A549 (cell line): Measurements from ENCODE around the gene PXDC1. TPM values are rescaled to one million over a fixed set of nuclear protein-coding genes. Genes with fewer than 3 reads are reported as not detected.

Source experiments
- ATAC-seq, 2 experiments: fragments of 200-7000 bp in 1 of 2; fragments of >200 bp in 1 of 2; cut with Nextera tagmentation in 1 of 2; cut with Tn5 transposase in 1 of 2; 3 replicates each; pipeline versions ENCODE4 v1.8.0 to v1.9.1; 2018 to 2020; ENCODE audit warnings: mild to moderate bottlenecking in 1 of 2, moderate library complexity in 1 of 2
- CTCF ChIA-PET: fragments of 300-600 bp; sonication (Branson Sonifier 250); formaldehyde crosslinking; extraction: SDS; loops from one replicate; lab custom pipeline; 2021; ENCODE audit warnings: antibody characterized with exemption, inconsistent platforms; lab: Yijun Ruan, JAX
- POLR2A ChIA-PET: fragments of 350-600 bp; formaldehyde crosslinking; extraction: SDS; loops from one replicate; lab custom pipeline; 2021; ENCODE audit warnings: antibody characterized with exemption, inconsistent platforms; lab: Yijun Ruan, JAX
- DNase-seq, 2 experiments: peaks; one replicate each; pipeline versions ENCODE4 v3.0.0 to v3.0.0-alpha.2; 2011 to 2016; ENCODE audit warnings: low read depth in 1 of 2, low spot score in 1 of 2
- FAIRE-seq: peaks from 2 replicates; lab custom pipeline; 2011; peaks lifted over from hg19 to GRCh38; lab: Jason Lieb, UNC
- H3K27ac ChIP-seq, 2 experiments: fragments of >200 bp; sonication (Bioruptor Twin); formaldehyde crosslinking; 3 replicates each; pipeline ENCODE4 v1.5.1; 2016 to 2017
- H3K4me1 ChIP-seq: fragments of >200 bp; sonication (Bioruptor Twin); formaldehyde crosslinking; 3 replicates; pipeline ENCODE4 v1.6.1; 2016
- H3K4me2 ChIP-seq: fragments of >200 bp; sonication (Bioruptor Twin); formaldehyde crosslinking; 3 replicates; pipeline ENCODE4 v1.6.1; 2016
- H3K4me3 ChIP-seq: fragments of >200 bp; sonication (Bioruptor Twin); formaldehyde crosslinking; 3 replicates; pipeline ENCODE4 v1.5.1; 2016
- H3K9me3 ChIP-seq: fragments of >200 bp; sonication (Bioruptor Twin); formaldehyde crosslinking; 3 replicates; pipeline ENCODE4 v1.6.1; 2016
- CBX2 ChIP-seq: fragments of 200-600 bp; sonication (generic); IDR thresholded peaks from 2 replicates; pipeline ENCODE4 v1.6.1; 2016; ENCODE audit warnings: low read depth, mild to moderate bottlenecking, borderline replicate concordance
- CEBPB ChIP-seq, 2 experiments: fragments of >200 bp in 1 of 2; sonication (Bioruptor Twin) in 1 of 2; formaldehyde crosslinking in 1 of 2; IDR thresholded peaks; 2 replicates each; pipeline ENCODE4 v1.6.1; 2012 to 2016
- EHF ChIP-seq: fragments of 250-450 bp; sonication (Bioruptor Pico); IDR thresholded peaks from 2 replicates; pipeline ENCODE4 v1.5.0; 2020; ENCODE audit warnings: mild to moderate bottlenecking
- EP300 ChIP-seq, 2 experiments: fragments of >200 bp; sonication (Bioruptor Twin); formaldehyde crosslinking; IDR thresholded peaks; 2 replicates in 1 of 2; 3 replicates in 1 of 2; pipeline ENCODE4 v1.6.1; 2016 to 2017
- FOSB ChIP-seq: fragments of 250-450 bp; sonication (Bioruptor Pico); IDR thresholded peaks from 2 replicates; pipeline ENCODE4 v1.5.0; 2020; ENCODE audit warnings: mild to moderate bottlenecking, moderate library complexity
- FOSL2 ChIP-seq, 2 experiments: fragments of 450-650 bp in 1 of 2; fragments of >200 bp in 1 of 2; sonication (Bioruptor Twin) in 1 of 2; formaldehyde crosslinking; IDR thresholded peaks; 2 replicates each; pipeline versions ENCODE4 v1.5.0 to v1.6.1; 2016 to 2020; ENCODE audit warnings: mild to moderate bottlenecking in 1 of 2, moderate library complexity in 1 of 2
- FOXS1 ChIP-seq: fragments of 250-450 bp; sonication (Bioruptor Pico); IDR thresholded peaks from 2 replicates; pipeline ENCODE4 v1.5.0; 2020; ENCODE audit warnings: mild to moderate bottlenecking, moderate library complexity
- GATA3 ChIP-seq: IDR thresholded peaks from 2 replicates; pipeline ENCODE4 v1.6.1; 2012; ENCODE audit warnings: borderline replicate concordance
- HDAC2 ChIP-seq: fragments of 200-600 bp; sonication (generic); IDR thresholded peaks from 2 replicates; pipeline ENCODE4 v1.6.1; 2016
- HOXA7 ChIP-seq: fragments of 250-450 bp; sonication (Bioruptor Pico); IDR thresholded peaks from 2 replicates; pipeline ENCODE4 v1.5.0; 2020; ENCODE audit warnings: mild to moderate bottlenecking, moderate library complexity
- MAFK ChIP-seq: fragments of 450-650 bp; IDR thresholded peaks from 2 replicates; pipeline ENCODE4 v1.6.1; 2014; ENCODE audit not compliant: partially characterized antibody
- MYC ChIP-seq: IDR thresholded peaks from 2 replicates; pipeline ENCODE4 v1.6.1; 2012; ENCODE audit warnings: mild to moderate bottlenecking, inconsistent platforms, low read length, improper control_type of control experiment, borderline replicate concordance
- NR3C1 ChIP-seq: fragments of >200 bp; sonication (Bioruptor Twin); formaldehyde crosslinking; IDR thresholded peaks from 3 replicates; pipeline ENCODE4 v1.6.1; 2017
- PHF8 ChIP-seq: fragments of 200-600 bp; sonication (generic); IDR thresholded peaks from 2 replicates; pipeline ENCODE4 v1.6.1; 2016; ENCODE audit warnings: low read depth, mild to moderate bottlenecking, antibody characterized with exemption, moderate library complexity, borderline replicate concordance
- POLR2AphosphoS2 ChIP-seq: conservative IDR thresholded peaks from 2 replicates; pipeline ENCODE4 v1.6.1; 2012; ENCODE audit warnings: low read length, improper control_type of control experiment, inconsistent platforms
- RFX5 ChIP-seq: fragments of 450-650 bp; IDR thresholded peaks from 2 replicates; pipeline ENCODE4 v1.7.1; 2014; ENCODE audit warnings: antibody characterized with exemption, mild to moderate bottlenecking, moderate library complexity
- RNF2 ChIP-seq: fragments of 200-600 bp; sonication (generic); IDR thresholded peaks from 2 replicates; pipeline ENCODE4 v1.6.1; 2016; ENCODE audit warnings: low read depth, mild to moderate bottlenecking, antibody characterized with exemption, moderate library complexity, borderline replicate concordance
- SMC3 ChIP-seq: fragments of >200 bp; sonication (Bioruptor Twin); formaldehyde crosslinking; IDR thresholded peaks from 3 replicates; pipeline ENCODE4 v1.6.1; 2018; ENCODE audit warnings: inconsistent platforms
- ZC3H11A ChIP-seq: fragments of 450-650 bp; IDR thresholded peaks from 2 replicates; pipeline ENCODE4 v1.6.1; 2014; ENCODE audit warnings: antibody characterized with exemption, mild to moderate bottlenecking
- ZFP36 ChIP-seq: fragments of 450-650 bp; IDR thresholded peaks from 2 replicates; pipeline ENCODE4 v1.6.1; 2014; ENCODE audit warnings: borderline replicate concordance; ENCODE audit not compliant: partially characterized antibody
- ZSCAN20 ChIP-seq: fragments of 250-450 bp; sonication (Bioruptor Pico); IDR thresholded peaks from 2 replicates; pipeline ENCODE4 v1.8.0; 2022; ENCODE audit warnings: mild to moderate bottlenecking, moderate library complexity
- WGBS: methylation state at CpG from one replicate; pipeline ENCODE4 v1.1.6; 2017; ENCODE audit errors: missing lambda C conversion rate; 5-methylcytosine and 5-hydroxymethylcytosine counted together
- polyA plus RNA-seq, 4 experiments: library from polyadenylated mRNA; depleted of rRNA in 3 of 4; stranded (reverse); fragments of >200 nt; fragmentation: RNase III in 1 of 4; extraction: RNeasy Plus Mini Kit Qiagen cat#74134 plus additional on column Dnase treatment in 1 of 4; gene quantifications; 2 replicates in 3 of 4; 3 replicates in 1 of 4; pipeline ENCODE4 v1.2.3, GENCODE V29; 2011 to 2017
- TF ChIP-seq, protein P1 (sequence below): fragments of 450-650 bp; IDR thresholded peaks from 2 replicates; pipeline ENCODE4 v1.6.1; 2014; ENCODE audit warnings: antibody characterized with exemption
- TF ChIP-seq, protein P2 (sequence below): fragments of >200 bp; sonication (Bioruptor Twin); formaldehyde crosslinking; IDR thresholded peaks from 3 replicates; pipeline ENCODE4 v1.6.1; 2016
- TF ChIP-seq, protein P3 (sequence below): fragments of >200 bp; sonication (Bioruptor Twin); formaldehyde crosslinking; IDR thresholded peaks from 3 replicates; pipeline ENCODE4 v1.5.1; 2016
- TF ChIP-seq, protein P4 (sequence below): IDR thresholded peaks from 2 replicates; pipeline ENCODE4 v1.6.1; 2012; ENCODE audit warnings: low read depth, borderline replicate concordance
- TF ChIP-seq, protein P5 (sequence below): IDR thresholded peaks from 2 replicates; pipeline ENCODE4 v1.6.1; 2012

Gene PXDC1
- polyA plus RNA-seq, 2 of the 4 experiments (the other 2 are of a cell fraction) = 2.5 to 6.6 TPM

DNA sequence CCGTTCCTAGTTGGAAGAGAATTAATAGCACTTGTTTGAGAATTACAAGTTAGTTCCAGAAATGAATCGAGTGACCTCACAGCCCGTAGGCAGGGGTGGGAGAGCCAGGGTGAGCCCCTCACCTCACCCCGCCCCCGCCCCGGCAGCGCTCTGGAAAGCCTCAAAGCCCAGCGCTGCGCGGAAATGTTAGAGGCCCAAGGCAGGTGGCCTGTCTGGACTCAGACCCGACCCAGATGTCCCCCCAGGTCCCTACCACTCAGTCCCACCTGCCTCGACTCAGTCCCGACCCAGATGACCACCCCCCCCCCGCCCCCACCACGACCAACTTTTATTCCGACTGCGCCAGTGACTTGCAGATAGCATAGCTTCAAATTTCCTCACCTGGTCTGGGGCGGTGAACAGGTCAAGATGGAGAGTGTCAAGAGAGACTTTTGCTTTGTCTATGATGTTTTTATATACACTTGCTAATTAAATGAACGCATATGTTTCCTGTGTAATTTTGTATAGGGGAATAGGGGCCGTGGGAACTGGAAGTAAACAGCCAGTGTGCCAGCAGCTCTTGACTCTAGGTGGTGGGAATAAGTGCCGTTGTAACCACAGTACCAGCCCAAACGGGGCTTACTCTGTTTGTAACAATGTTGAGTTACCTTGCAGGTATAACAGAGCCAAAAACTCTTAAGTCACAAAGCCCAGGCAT lies 1.2 kb upstream of the PXDC1 start:
- no peak for DNase-seq
- no peak for FAIRE-seq
- Histone ChIP-seq H3K9me3 (no peaks in the 10 kb centered on the region), H3K4me2 (peak overlapping the region; percentile 87), H3K4me1 (peaks cover 28% of the 10 kb centered on the region), H3K4me3 (peak overlapping the region; percentile 75), H3K27ac (peak overlapping the region; percentile 91 to 94)
- ChIA-PET CTCF (interaction anchor here (1.0 to 1.4 kb wide), 6 partner anchors 10 to 183 kb away, joined by 3 to 5 read pairs (median 3); partner anchors contain the start of gene FAM50B), POLR2A (interaction anchor here (0.6 to 1.3 kb wide), 3 partner anchors 39 to 56 kb away, joined by 3 to 6 read pairs (median 5); no protein-coding TSS in a partner anchor)
- TF ChIP-seq FOSB (no peak), ZC3H11A (no peak), NR3C1 (no peak), CBX2 (no peak), GATA3 (no peak), MAFK (no peak), CEBPB (IDR thresholded peaks at IDR 0.05) (no peak), FOSL2 (IDR thresholded peaks at IDR 0.05) (no peak), FOSL2 (CRISPR knock-in tag; IDR thresholded peaks at IDR 0.05) (no peak), MYC (no peak), EHF (CRISPR knock-in tag) (no peak), FOXS1 (no peak), SMC3 (no peak), ZSCAN20 (CRISPR knock-in tag) (no peak), EP300 (IDR thresholded peaks at IDR 0.05) (no peak)
- TF ChIP-seq, protein P1, sequence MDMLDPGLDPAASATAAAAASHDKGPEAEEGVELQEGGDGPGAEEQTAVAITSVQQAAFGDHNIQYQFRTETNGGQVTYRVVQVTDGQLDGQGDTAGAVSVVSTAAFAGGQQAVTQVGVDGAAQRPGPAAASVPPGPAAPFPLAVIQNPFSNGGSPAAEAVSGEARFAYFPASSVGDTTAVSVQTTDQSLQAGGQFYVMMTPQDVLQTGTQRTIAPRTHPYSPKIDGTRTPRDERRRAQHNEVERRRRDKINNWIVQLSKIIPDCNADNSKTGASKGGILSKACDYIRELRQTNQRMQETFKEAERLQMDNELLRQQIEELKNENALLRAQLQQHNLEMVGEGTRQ = no peak
- TF ChIP-seq, protein P2, sequence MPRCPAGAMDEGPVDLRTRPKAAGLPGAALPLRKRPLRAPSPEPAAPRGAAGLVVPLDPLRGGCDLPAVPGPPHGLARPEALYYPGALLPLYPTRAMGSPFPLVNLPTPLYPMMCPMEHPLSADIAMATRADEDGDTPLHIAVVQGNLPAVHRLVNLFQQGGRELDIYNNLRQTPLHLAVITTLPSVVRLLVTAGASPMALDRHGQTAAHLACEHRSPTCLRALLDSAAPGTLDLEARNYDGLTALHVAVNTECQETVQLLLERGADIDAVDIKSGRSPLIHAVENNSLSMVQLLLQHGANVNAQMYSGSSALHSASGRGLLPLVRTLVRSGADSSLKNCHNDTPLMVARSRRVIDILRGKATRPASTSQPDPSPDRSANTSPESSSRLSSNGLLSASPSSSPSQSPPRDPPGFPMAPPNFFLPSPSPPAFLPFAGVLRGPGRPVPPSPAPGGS = no peak
- ATAC-seq = no peak
- 92% methylated on average over 12 of the region's 22 CpGs for WGBS

DNA sequence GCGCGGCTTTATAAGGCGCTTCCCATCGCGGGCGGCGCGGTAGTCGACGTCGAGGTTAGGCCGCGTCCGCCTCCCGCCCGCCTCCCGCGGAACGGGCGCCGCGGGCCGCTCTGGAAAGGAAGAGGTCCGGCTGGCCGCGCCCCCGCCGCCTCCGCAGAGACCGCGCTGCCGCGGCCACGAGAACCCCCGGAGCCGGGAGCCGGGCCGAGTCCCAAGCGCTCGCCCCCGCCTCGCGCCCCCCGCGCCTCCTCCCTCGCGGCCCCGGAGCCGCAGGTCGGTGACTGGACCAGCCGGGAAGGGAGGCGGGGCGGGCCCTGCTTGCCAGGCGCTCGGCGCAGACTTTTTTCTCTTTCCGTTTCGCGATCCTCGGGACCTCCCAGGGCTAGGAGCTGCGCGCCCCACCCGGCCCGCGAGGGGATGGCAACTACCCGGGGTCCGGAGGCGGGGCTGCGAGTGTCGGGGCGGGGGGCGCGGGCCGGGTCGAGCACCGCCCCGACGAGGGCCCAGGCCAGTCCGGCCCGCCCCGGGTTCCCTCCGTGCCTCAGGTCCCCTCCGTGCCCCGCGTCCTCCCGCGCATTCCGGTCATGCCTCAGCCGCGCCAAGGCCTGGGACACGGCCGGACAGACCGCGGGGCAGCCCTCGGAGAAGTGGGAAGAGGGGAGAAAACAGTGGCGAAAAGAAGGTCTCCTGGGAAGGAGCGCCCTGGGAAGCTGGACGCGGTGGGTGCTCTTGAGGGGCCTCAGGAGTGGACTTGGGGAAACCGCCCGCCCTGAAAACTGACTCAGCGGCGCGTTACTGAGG lies 417 bp upstream of the PXDC1 start:
- WGBS = 32% methylated on average over 20 of the region's 104 CpGs
- Histone ChIP-seq H3K9me3 (no peaks in the 10 kb centered on the region), H3K4me3 (peak overlapping the region; percentile 75), H3K4me1 (peaks cover 29% of the 10 kb centered on the region), H3K4me2 (peak overlapping the region; percentile 87), H3K27ac (peak overlapping the region; percentile 91 to 94)
- CTCF ChIA-PET = interaction anchor here (1.0 to 1.4 kb wide), 6 partner anchors 9 to 184 kb away, joined by 3 to 5 read pairs (median 3); partner anchors contain the start of gene FAM50B
- POLR2A ChIA-PET = interaction anchor here (0.6 to 1.3 kb wide), 3 partner anchors 40 to 57 kb away, joined by 3 to 6 read pairs (median 5); no protein-coding TSS in a partner anchor
- ATAC-seq (peak; percentile 76 to 82), FAIRE-seq (no peak), DNase-seq (peak; percentile 73 to 81)
- TF ChIP-seq RFX5 (no peak), RNF2 (no peak), POLR2AphosphoS2 (no peak), HDAC2 (no peak), ZFP36 (no peak), HOXA7 (no peak), NR3C1 (no peak), EHF (CRISPR knock-in tag) (no peak), PHF8 (no peak; the same call in 1 of the 2 replicates)
- TF ChIP-seq, protein P3, sequence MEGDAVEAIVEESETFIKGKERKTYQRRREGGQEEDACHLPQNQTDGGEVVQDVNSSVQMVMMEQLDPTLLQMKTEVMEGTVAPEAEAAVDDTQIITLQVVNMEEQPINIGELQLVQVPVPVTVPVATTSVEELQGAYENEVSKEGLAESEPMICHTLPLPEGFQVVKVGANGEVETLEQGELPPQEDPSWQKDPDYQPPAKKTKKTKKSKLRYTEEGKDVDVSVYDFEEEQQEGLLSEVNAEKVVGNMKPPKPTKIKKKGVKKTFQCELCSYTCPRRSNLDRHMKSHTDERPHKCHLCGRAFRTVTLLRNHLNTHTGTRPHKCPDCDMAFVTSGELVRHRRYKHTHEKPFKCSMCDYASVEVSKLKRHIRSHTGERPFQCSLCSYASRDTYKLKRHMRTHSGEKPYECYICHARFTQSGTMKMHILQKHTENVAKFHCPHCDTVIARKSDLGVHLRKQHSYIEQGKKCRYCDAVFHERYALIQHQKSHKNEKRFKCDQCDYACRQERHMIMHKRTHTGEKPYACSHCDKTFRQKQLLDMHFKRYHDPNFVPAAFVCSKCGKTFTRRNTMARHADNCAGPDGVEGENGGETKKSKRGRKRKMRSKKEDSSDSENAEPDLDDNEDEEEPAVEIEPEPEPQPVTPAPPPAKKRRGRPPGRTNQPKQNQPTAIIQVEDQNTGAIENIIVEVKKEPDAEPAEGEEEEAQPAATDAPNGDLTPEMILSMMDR = 0 out of 3 replicates have a peak, but pooled peaks have one; percentile 10
- TF ChIP-seq, protein P4, sequence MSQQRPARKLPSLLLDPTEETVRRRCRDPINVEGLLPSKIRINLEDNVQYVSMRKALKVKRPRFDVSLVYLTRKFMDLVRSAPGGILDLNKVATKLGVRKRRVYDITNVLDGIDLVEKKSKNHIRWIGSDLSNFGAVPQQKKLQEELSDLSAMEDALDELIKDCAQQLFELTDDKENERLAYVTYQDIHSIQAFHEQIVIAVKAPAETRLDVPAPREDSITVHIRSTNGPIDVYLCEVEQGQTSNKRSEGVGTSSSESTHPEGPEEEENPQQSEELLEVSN = peak; percentile 57; the same call in 1 of the 2 replicates
- TF ChIP-seq, protein P5, sequence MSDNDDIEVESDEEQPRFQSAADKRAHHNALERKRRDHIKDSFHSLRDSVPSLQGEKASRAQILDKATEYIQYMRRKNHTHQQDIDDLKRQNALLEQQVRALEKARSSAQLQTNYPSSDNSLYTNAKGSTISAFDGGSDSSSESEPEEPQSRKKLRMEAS = 0 out of 2 replicates have a peak, but pooled peaks have one; percentile 42
